GM18505 (cell line): ENCODE measurements around the gene UBAP1.
"Not testable (repeated sequence)": the region's sequence is repeated elsewhere in the genome, so short reads cannot be mapped to it uniquely, and the experiment has no call there.

Source experiments
- ATAC-seq: cut with Tn5 transposase; IDR thresholded peaks from one replicate; pipeline ENCODE4 v1.9.1; 2021; ENCODE audit not compliant: unreplicated experiment
- POLR2A ChIP-seq: IDR thresholded peaks from 4 replicates; pipeline ENCODE4 v1.6.1; 2011; ENCODE audit warnings: borderline replicate concordance; ENCODE audit not compliant: insufficient read depth, insufficient read length; ENCODE audit errors: extremely low read depth

Gene UBAP1

DNA sequence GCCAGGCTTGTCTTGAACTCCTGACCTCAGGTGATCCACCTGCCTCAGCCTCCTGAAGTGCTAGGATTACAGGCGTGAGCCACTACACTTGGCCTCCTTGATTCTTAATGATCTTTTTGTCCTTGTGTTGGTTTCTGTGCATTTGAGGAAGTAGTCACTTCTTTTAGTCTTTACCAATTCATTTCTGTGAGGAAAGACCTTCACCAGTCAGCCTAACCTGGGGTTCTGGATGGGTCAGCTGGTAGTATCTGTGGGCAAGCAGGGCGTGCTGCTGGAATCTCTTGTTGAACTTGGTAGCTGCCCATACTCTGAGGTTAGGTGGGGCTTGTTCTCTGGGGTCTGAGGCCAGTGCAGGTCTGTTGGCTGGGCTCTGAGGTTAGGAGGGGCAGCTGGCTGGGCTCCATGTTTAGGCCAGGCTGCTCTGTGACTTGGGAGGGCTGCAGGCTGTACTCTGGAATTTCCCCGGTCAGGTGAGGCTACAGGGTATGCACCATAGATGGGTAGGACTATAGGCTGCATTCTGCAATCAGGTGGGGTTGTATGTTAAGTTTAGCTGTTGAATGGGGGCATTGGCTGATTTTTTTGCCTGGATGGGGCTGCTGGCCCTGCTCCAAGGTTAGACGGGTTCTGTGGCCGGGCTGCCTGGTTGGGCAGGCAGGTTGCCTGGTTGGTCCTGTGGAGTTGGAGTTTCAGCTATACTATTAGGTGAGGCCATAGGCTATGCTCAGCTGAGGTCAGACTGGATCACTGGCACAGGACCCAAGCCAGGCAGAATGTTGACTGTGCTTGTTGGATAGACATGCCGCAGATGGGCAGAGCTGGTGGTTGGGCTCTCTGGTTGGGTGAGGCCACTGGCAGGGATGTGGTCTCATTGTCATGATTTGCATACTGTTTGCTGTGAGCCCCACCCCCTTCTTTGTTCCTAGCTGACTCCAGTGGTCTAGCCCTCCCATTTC, 19.2 kb downstream of the UBAP1 start:
- no peak for TF ChIP-seq POLR2A
- ATAC-seq = no peak

DNA sequence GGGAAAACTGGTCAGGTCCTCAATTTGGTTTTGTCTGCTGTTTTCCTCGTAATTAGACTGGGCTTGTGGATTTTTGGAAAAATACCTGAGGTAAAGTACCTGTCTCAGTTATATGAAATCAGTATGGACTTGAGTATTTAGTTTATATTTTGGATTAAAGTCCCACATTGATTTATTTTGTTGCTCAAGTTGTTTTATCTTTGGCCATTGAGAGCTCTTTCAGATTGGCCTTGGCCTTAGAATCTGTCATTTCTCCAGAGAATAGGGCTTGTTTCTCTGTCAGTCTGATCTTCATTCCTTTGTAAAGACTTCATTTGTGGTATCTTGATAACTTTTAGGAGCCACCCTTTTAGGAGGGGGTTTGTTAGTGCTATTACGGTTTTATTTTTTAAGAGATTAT, 21.2 kb downstream of the UBAP1 start:
- no peak for TF ChIP-seq POLR2A
- ATAC-seq = no peak

DNA sequence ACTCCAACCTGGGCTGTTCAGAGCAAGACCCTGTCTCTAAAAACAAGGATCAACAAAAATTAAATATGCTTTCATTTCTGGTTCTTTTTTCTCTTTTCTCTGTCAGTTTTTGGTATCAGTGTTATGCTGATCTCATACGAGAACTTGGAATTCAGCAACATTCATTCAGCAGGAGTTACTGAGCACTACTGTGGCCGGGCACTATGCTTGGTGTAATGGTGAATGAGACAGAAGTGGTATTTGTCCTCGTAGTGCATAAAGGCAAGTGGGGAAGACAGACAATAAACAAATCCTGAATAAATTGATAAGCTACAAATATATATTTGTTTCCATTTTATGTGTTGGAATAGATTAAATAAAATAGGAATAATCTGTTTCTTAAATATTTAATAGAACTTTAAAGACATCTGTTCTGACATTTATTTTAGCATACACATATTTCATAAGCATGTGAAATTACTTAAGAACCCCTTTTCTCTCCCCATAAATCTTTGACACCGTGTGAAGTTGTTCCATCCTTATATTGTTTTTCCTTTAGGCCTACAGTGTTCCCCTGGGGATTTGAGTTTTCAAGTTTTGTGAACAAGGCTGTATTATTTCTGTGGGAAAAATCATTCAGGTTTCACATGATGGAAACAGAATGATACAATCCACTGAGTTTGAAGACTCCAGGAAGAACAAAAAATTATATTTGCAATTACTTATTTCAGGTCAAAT, 24.6 kb downstream of the UBAP1 start:
- no peak for TF ChIP-seq POLR2A
- ATAC-seq = no peak

- no peak for ATAC-seq
- TF ChIP-seq POLR2A = no peak
Measured at GRCh38 chr9:34203992-34204635, 25.3 kb downstream of the UBAP1 start.

DNA sequence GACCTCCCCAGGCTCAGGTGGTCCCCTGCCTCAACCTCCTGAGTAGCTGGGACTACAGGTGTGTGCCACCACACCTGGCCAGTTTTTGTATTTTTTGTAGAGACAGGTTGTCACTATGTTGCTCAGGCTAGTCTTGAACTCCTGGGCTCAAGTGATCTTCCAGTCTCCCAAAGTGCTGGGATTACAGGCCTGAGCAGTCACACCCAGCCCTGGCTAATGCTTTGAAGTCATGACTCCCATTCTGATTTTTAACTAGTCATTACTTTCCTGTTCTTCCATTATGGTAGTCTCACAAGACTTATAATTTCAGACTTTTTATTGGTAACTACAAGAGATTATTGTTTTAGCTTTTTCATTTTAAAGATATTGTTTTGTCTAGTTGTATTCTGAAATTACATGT, 26.3 kb downstream of the UBAP1 start:
- ATAC-seq = no peak
- no peak for TF ChIP-seq POLR2A

- ATAC-seq = no peak
- no peak for TF ChIP-seq POLR2A
Measured at GRCh38 chr9:34206561-34206960, 27.7 kb downstream of the UBAP1 start.

DNA sequence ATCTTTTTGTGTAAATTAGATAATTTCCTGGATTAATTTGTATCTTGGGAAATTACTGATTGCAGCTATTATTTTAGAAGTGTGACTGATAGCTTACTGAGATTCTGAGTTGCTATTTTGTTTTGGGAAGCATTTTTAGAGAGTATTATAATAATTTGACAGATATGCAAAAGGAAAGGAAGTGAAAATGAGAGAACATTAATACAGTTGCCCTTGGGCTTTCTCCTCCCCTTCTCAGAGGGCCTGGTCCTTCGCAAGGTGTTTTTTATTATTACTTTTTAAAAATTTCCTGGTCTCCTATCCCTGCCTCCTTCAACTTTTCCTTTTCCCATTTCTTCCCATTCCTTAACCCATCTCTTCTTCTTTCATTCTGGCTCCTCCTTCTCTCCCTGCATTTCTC, 32.6 kb downstream of the UBAP1 start:
- no peak for ATAC-seq
- TF ChIP-seq POLR2A = no peak

GRCh38 chr9:34214354-34215000, 35.6 kb downstream of the UBAP1 start:
- ATAC-seq = not testable (repeated sequence)

GRCh38 chr9:34216325-34216724, 37.5 kb downstream of the UBAP1 start:
- TF ChIP-seq POLR2A = no peak
- no peak for ATAC-seq

GRCh38 chr9:34217015-34217414, 38.2 kb downstream of the UBAP1 start:
- not testable (repeated sequence) for ATAC-seq

GRCh38 chr9:34218446-34218845, 39.6 kb downstream of the UBAP1 start:
- no peak for ATAC-seq
- TF ChIP-seq POLR2A = no peak

DNA sequence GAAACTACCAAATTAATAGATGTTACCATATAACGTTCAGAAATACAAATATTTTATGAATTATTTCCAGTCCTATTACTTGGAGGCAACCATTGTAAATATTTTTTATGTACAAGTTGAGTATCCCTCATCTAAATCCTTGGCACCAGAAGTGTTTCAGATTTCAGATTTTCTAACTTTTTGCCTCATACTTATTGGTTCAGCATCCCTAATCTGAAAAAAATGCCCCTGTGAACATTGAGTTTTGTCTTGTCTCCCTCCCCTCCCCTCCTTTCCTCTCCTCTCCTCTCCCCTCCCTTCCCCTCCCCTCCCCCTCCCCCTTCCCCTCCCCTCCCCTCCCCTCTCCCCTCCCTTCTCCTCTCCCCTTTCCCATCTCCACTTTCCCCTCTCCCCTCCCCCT, 40.6 kb downstream of the UBAP1 start:
- ATAC-seq = no peak
- TF ChIP-seq POLR2A = no peak

GRCh38 chr9:34220218-34220617, 41.4 kb downstream of the UBAP1 start:
- no peak for ATAC-seq
- TF ChIP-seq POLR2A = no peak

- no peak for TF ChIP-seq POLR2A
- ATAC-seq = no peak
Measured at GRCh38 chr9:34224349-34224748, 45.5 kb downstream of the UBAP1 start.

DNA sequence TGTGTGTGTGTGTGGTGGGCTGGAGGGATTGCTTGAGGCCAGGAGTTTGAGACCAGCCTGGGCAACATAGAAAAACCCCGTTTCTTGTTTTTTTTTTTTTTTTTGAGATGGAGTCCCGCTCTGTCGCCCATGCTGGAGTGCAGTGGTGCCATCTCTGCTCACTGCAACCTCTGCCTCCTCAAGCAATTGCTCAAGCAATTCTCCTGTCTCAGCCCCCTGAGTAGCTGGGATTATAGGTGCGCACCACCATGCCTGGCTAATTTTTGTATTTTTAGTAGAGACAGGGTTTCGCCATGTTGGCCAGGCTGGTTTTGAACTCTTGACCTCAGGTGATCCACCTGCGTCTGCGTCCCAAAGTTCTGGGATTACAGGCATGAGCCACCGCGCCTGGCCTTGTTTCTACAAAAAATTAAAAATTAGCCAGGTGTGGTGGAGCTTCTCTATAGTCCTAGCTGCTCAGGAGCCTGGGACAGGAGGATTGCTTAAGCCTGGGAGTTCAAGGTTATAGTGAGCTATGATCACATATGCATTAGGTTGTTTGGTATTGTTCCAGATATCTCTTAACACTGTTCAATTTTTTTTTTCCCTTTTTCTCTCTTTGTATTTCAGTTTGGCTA, 47.4 kb downstream of the UBAP1 start:
- ATAC-seq = not testable (repeated sequence)
